ENCODE results near the gene LRRIQ4. TPM values are rescaled to one million over a fixed set of nuclear protein-coding genes. Genes with fewer than 3 reads are reported as not detected.

Gene LRRIQ4
- total and polyA plus RNA-seq, 8 donors = 0.09 to 0.18 (median 0.15) TPM

GRCh38 chr3:169822091-169822490, 9.4 kb downstream of the LRRIQ4 start:
- Histone ChIP-seq H3K9me3 (no peaks in the 10 kb centered on the region), H3K4me3 (no peak overlapping the region), H3K27ac (no peak overlapping the region), H3K4me1 (no peaks in the 10 kb centered on the region), H3K36me3 (no peaks in the 10 kb centered on the region), H3K27me3 (no peaks in the 10 kb centered on the region)
- no peak for DNase-seq
- no peak for TF ChIP-seq CTCF (IDR thresholded peaks at IDR 0.05)
- intact Hi-C loops (cut with DNase I) = no loop called here
- no peak for ATAC-seq

GRCh38 chr3:169822540-169822939, 9.9 kb downstream of the LRRIQ4 start:
- TF ChIP-seq CTCF (IDR thresholded peaks at IDR 0.05) = no peak
- Histone ChIP-seq H3K4me3 (no peak overlapping the region), H3K9me3 (no peaks in the 10 kb centered on the region), H3K27ac (no peak overlapping the region), H3K4me1 (no peaks in the 10 kb centered on the region), H3K27me3 (no peaks in the 10 kb centered on the region), H3K36me3 (no peaks in the 10 kb centered on the region)
- intact Hi-C loops (cut with DNase I) = no loop called here
- ATAC-seq (no peak), DNase-seq (no peak)

DNA sequence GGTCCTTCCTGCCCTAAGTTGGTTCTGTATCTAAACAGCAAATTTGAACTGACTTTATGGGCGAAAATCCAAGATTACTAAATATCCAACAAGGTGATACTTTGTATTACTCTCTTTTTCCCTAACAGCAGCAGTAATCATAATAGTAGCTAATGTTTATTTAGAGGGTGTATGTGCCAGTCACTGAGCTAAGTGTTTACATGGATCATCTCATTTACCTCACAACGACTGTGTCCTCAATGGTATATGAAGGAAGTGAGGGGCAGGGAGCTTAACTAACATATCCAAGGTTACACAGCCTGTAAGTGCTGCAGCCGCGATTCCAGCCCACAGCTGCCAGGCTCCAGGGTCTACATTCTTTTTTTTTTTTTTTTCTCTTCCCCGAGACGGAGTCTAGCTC, 10.3 kb downstream of the LRRIQ4 start:
- Histone ChIP-seq H3K27ac (no peak overlapping the region), H3K4me1 (no peaks in the 10 kb centered on the region), H3K36me3 (no peaks in the 10 kb centered on the region), H3K27me3 (no peaks in the 10 kb centered on the region), H3K4me3 (no peak overlapping the region), H3K9me3 (no peaks in the 10 kb centered on the region)
- DNase-seq (no peak), ATAC-seq (no peak)
- no peak for TF ChIP-seq CTCF (IDR thresholded peaks at IDR 0.05)
- intact Hi-C loops (cut with DNase I) = no loop called here

- intact Hi-C loops (cut with DNase I) = no loop called here
- no peak for DNase-seq
- no peak overlapping the region for H3K4me3 ChIP-seq
- H3K27ac ChIP-seq = no peak overlapping the region
- H3K4me1 ChIP-seq = no peaks in the 10 kb centered on the region
- no peaks in the 10 kb centered on the region for H3K36me3 ChIP-seq
- no peak for ATAC-seq
- TF ChIP-seq CTCF (IDR thresholded peaks at IDR 0.05) = no peak
- H3K27me3 ChIP-seq = no peaks in the 10 kb centered on the region
- H3K9me3 ChIP-seq = no peaks in the 10 kb centered on the region
Observed at GRCh38 chr3:169825316-169825715, 12.6 kb downstream of the LRRIQ4 start.

DNA sequence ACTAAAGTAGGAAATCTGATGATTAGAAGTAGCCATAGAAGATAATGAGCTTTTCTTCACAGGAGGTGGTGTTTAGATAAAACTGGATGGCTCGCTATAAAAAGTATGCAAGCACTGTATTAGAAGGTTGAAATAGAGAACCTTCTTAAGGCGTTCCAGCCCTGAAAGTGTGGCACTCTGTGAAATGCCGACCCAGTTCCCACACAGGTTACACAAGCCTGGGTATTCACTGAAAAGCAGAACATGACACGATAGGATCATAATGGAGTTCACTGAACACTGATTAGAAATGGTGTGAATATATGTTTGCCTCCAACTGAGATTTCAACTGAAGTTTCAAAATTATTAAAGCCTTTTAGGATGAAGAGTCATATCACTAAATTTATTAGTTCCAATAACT, 15.0 kb downstream of the LRRIQ4 start:
- no peak for TF ChIP-seq CTCF (IDR thresholded peaks at IDR 0.05)
- ATAC-seq (no peak), DNase-seq (no peak)
- intact Hi-C loops (cut with DNase I) = no loop called here
- no peaks in the 10 kb centered on the region for H3K4me1 ChIP-seq
- no peaks in the 10 kb centered on the region for H3K27me3 ChIP-seq
- H3K9me3 ChIP-seq = no peaks in the 10 kb centered on the region
- no peaks in the 10 kb centered on the region for H3K36me3 ChIP-seq
- no peak overlapping the region for H3K27ac ChIP-seq
- H3K4me3 ChIP-seq = no peak overlapping the region

Data from left lung (tissue), 10 donors.